Smooth muscle cell (in vitro differentiated cells): ENCODE results near the gene NID2. TPM values are rescaled to one million over a fixed set of nuclear protein-coding genes. Genes with fewer than 3 reads are reported as not detected.
A peak's percentile ranks its signal among the peaks of the same experiment; 100 is the strongest.

Experiments
- DNase-seq: peaks from one replicate; lab custom pipeline; 2025; ENCODE audit not compliant: unreplicated experiment; lab: John Stamatoyannopoulos, UW
- H2AFZ ChIP-seq: fragments of 200-600 bp; sonication (generic); 2 replicates; pipeline ENCODE4 v1.6.0; 2016; ENCODE audit warnings: antibody characterized with exemption, low read depth, mild to moderate bottlenecking
- H3F3A ChIP-seq: fragments of 200-600 bp; sonication (generic); 2 replicates; pipeline ENCODE4 v1.6.0; 2017; ENCODE audit warnings: antibody characterized with exemption, low read depth
- H3K27ac ChIP-seq: fragments of 200-600 bp; sonication (generic); 2 replicates; pipeline ENCODE4 v1.5.1; 2016; ENCODE audit warnings: low read depth, mild to moderate bottlenecking
- H3K27me3 ChIP-seq: fragments of 200-600 bp; sonication (generic); 2 replicates; pipeline ENCODE4 v1.6.1; 2016; ENCODE audit warnings: low read depth, mild to moderate bottlenecking
- H3K36me3 ChIP-seq: fragments of 200-600 bp; sonication (generic); 2 replicates; pipeline ENCODE4 v1.5.1; 2016; ENCODE audit warnings: low read depth
- H3K4me1 ChIP-seq: fragments of 200-600 bp; sonication (generic); 2 replicates; pipeline ENCODE4 v1.5.1; 2016; ENCODE audit warnings: low read depth
- H3K4me2 ChIP-seq: fragments of 200-600 bp; sonication (generic); 2 replicates; pipeline ENCODE4 v1.6.0; 2016; ENCODE audit warnings: mild to moderate bottlenecking
- H3K4me3 ChIP-seq: fragments of 200-600 bp; sonication (generic); 2 replicates; pipeline ENCODE4 v1.5.1; 2016; ENCODE audit warnings: mild to moderate bottlenecking
- H3K79me2 ChIP-seq: fragments of 200-600 bp; sonication (generic); 2 replicates; pipeline ENCODE4 v1.6.0; 2016; ENCODE audit warnings: low read depth, mild to moderate bottlenecking
- H3K9ac ChIP-seq: fragments of 200-600 bp; sonication (generic); 2 replicates; pipeline ENCODE4 v1.6.0; 2016; ENCODE audit warnings: low read depth
- H3K9me3 ChIP-seq: fragments of 200-600 bp; sonication (generic); replicated peaks from 2 replicates; pipeline ENCODE4 v1.5.1; 2016; ENCODE audit warnings: low read depth
- H4K20me1 ChIP-seq: fragments of 200-600 bp; sonication (generic); 2 replicates; pipeline ENCODE4 v1.6.0; 2016; ENCODE audit warnings: low read depth
- WGBS: methylation state at CpG from one replicate; pipeline ENCODE4 v1.1.7; 2016; ENCODE audit warnings: low lambda C conversion rate; 5-methylcytosine and 5-hydroxymethylcytosine counted together
- polyA plus RNA-seq: library from polyadenylated mRNA; unstranded; fragments of >200 nt; fragmentation: Nextera tagmentation; extraction: Ambion mirVana; gene quantifications from 2 replicates; pipeline ENCODE4 v1.2.1, GENCODE V29; 2016
- total RNA-seq: library from RNA; depleted of rRNA; stranded (reverse); fragments of >200 nt; gene quantifications from 2 replicates; pipeline ENCODE4 v1.2.3, GENCODE V29; 2014
- TF ChIP-seq, protein P1 (sequence below): fragments of 200-600 bp; sonication (generic); IDR thresholded peaks from 2 replicates; pipeline ENCODE4 v1.5.1; 2017; ENCODE audit warnings: borderline replicate concordance, mild to moderate bottlenecking, antibody characterized with exemption; ENCODE audit not compliant: insufficient read depth, poor library complexity, severe bottlenecking

NID2 gene
- total and polyA plus RNA-seq, 2 experiments from 2014 or later: 196 to 229 TPM

DNA sequence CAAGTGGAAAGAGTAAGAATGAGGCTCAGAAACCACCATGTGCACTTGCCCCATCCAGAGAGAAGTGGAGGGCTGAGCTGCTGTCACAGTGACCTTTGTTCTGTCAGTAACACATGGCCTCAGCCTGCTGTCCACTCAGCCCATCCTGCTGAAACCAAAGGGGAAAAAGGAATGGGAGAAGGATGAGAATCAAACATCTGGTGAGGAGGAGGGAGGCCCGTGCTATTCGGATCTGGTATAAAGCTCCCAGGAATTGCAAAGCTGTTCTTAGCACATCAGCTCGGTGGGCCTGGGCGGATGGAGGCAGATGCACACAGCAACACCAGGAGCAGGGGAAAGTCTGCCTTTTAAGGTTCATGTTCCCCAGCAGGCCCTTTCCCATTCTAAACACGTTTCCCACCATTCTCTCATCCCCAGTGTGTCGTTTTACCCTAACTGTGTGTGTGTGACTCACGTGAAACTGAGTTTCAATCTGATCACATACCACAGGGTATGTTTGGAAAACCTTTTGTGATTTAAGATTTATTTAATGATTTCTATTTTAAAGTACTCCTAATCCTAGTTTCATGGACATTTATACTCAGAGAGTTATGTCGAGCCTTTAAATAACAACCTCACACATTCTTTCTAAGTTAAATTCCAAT lies 42.7 kb downstream of the NID2 start:
- Histone ChIP-seq H3K79me2 (no peaks in the 10 kb centered on the region), H3K27me3 (no peaks in the 10 kb centered on the region), H3K9me3 (no peaks in the 10 kb centered on the region), H3K36me3 (no peaks in the 10 kb centered on the region), H3K9ac (no peak overlapping the region), H3K27ac (peak overlapping the region; percentile 83), H3K4me3 (no peak overlapping the region), H3F3A (peaks cover 16% of the 10 kb centered on the region), H3K4me2 (peak overlapping the region; percentile 40), H3K4me1 (peaks cover 5% of the 10 kb centered on the region), H4K20me1 (no peaks in the 10 kb centered on the region), H2AFZ (no peak overlapping the region)
- DNase-seq: no peak
- TF ChIP-seq, protein P1, sequence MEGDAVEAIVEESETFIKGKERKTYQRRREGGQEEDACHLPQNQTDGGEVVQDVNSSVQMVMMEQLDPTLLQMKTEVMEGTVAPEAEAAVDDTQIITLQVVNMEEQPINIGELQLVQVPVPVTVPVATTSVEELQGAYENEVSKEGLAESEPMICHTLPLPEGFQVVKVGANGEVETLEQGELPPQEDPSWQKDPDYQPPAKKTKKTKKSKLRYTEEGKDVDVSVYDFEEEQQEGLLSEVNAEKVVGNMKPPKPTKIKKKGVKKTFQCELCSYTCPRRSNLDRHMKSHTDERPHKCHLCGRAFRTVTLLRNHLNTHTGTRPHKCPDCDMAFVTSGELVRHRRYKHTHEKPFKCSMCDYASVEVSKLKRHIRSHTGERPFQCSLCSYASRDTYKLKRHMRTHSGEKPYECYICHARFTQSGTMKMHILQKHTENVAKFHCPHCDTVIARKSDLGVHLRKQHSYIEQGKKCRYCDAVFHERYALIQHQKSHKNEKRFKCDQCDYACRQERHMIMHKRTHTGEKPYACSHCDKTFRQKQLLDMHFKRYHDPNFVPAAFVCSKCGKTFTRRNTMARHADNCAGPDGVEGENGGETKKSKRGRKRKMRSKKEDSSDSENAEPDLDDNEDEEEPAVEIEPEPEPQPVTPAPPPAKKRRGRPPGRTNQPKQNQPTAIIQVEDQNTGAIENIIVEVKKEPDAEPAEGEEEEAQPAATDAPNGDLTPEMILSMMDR: no peak
- 38% methylated on average over 8 of the region's 8 CpGs for WGBS

DNA sequence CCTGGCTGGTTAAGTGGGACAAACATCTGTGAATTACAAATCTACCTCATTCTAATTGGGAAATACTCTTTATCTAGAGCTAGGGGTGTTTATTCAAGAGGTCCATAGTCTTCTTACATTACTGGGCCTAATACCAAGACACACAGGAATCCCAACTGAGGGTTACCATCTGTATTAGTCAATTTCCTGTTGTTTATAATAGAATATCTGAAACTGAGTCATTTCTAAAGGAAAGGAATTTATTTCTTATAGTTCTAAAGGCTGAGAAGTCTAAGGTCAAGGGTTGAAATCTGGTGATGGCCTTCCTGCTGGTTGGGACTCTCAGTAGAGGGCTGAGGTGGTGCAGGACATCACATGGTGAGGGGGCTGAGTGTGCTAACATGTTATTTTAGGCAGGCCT lies 43.5 kb downstream of the NID2 start:
- Histone ChIP-seq H3K4me1 (peaks cover 14% of the 10 kb centered on the region), H3K9me3 (no peaks in the 10 kb centered on the region), H3K36me3 (no peaks in the 10 kb centered on the region), H3F3A (peaks cover 16% of the 10 kb centered on the region), H3K27me3 (no peaks in the 10 kb centered on the region), H3K27ac (peak overlapping the region; percentile 83), H2AFZ (no peak overlapping the region), H3K4me3 (no peak overlapping the region), H4K20me1 (no peaks in the 10 kb centered on the region), H3K79me2 (no peaks in the 10 kb centered on the region), H3K9ac (no peak overlapping the region), H3K4me2 (peak overlapping the region; percentile 40)
- no peak for DNase-seq
- TF ChIP-seq, protein P1: no peak

DNA sequence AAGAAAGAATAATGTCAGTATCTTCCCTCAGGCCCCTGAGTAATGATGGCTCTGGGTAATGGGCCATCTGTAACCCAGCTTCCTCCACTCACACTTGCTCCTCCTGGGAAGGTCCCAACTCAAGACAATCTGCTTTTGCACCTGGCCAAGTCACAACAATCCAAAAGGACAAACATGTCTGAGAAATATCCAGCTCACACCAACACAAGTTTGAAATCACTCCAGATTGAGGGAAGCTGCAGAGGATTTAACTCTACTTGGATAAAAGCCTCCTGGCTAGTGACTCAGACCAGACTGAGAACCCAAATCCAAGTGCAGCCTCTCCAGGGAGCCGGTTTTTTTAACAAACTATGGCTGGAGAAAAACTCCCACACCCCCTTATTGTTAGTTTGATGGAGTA lies 45.3 kb downstream of the NID2 start:
- H3K27ac ChIP-seq: peak overlapping the region; percentile 83
- H2AFZ ChIP-seq: no peak overlapping the region
- H3K27me3 ChIP-seq: no peaks in the 10 kb centered on the region
- H3K36me3 ChIP-seq: no peaks in the 10 kb centered on the region
- H3K9ac ChIP-seq: no peak overlapping the region
- peaks cover 16% of the 10 kb centered on the region for H3F3A ChIP-seq
- H3K4me1 ChIP-seq: peaks cover 16% of the 10 kb centered on the region
- no peaks in the 10 kb centered on the region for H3K79me2 ChIP-seq
- no peaks in the 10 kb centered on the region for H3K9me3 ChIP-seq
- TF ChIP-seq, protein P1: no peak
- 18% methylated on average over 1 of the region's 1 CpG for WGBS
- no peak overlapping the region for H3K4me3 ChIP-seq
- DNase-seq: no peak
- H3K4me2 ChIP-seq: peak overlapping the region; percentile 40
- no peaks in the 10 kb centered on the region for H4K20me1 ChIP-seq
